ENCODE data around the gene TNNT1.

The TNNT1 gene

DNA sequence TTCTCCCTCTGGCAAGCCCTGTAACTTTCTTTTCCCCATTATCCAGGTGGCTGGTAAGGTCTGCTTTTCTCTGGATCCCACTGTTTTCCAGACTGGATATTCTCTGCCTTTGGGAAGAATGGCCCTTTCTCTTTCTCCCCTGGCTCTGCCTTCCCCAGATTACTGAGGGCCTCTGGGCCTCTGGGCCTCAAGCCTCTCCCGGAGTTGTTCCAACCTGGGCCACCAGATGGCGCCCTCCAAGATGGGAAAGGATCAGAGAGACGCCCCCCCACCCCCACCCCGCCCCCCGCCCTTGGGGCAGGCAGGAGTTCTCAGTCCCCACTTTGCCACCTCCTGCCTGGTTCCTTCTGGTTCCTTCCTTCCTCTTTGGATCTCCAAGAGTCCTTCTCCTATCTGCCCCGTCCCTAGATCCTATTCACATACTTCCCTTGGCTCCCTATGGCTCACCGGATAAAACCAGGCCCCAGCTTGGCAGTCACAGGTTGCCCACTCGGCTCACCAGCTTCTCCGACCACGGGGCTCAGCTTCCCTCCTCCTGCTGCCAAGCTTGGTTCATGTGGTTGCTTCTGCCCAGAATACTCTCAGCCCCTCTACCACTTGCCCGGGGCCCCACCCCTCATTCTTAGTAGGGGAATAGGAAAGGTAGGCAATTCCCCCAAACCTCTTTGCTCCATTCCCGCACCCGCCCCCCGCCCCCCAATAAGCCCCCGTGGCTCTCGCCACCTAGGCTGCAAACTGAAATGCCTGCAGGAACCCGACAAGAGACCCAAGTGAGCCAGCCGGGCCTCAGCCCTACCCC lies 60.3 kb downstream of the TNNT1 start:
- peak; percentile 93 for DNase-seq (ENCODE audit: low spot score)

DNA sequence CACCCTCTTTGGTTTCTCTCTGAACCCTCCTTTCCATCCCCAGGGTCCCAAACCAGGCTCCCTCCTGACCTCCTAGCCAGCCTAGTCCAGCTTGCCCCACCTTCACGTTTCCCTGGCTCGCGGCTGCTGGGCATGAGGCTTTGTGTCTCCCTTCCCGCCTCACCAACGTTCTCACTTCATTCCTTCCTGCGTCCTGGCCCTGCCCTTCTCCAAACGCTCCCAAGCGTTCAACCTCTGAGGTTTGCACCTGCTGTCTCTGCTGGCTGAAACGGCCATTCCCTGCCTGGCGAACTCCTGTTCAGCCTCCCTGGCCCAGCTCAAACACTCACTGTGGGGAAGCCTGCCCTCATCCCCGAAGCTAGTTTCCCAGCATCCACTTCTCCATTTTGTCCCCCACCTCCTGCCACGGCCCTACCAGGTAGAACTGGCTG lies 61.0 kb downstream of the TNNT1 start:
- DNase-seq (ENCODE audit: low spot score), result no peak

DNA sequence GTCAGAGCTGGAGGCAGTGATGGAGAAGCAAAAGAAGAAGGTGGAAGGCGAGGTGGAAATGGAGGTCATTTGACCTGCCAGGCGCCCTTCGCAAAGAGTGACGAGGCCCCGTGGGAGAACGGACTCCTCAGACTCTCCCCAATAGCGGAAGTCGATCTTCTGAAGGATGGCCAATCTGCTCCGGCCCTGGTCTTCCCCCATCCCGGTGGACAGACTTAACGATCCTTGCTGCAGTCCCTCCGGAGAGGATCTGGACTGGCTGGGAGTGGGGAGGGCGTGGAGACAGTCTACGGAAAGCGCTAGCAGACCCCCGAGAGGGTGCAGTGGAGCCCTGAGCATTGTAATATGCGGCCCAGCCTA lies 61.5 kb downstream of the TNNT1 start:
- DNase-seq (ENCODE audit: low spot score), result peak; percentile 68

DNA sequence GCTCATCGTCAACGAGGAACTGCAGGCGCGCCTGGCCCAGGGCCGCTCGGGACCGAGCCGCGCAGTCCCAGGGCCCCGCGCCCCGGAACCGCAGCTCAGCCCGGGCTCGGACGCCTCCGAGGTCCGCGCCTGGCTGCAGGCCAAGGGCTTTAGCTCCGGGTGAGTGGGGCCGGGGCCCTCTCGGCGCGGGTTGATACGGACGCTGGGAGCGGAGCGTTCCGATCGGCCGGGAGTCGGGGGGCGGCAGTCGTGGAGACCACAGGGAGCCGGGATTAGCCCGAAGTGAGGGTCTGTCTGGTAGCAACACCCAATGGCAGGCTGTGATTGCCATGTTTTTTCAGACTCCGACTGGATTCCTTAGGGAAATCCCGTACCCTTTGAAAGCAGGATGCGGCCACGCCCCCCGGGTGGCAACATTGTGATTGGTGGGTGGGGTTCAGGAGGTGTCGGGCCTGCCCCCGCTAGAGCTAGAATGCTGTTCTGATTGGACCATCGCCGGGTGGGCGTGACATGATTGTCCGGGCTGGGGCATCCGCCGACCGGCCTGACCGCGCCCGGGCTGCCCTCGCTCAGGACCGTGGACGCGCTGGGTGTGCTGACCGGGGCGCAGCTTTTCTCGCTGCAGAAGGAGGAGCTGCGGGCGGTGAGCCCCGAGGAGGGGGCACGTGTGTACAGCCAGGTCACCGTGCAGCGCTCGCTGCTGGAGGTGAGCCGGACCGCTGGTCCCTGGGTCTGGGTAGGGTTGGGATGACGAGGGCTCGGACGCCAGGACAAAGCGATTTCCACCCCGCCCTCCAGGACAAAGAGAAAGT lies 62.1 kb downstream of the TNNT1 start:
- DNase-seq (ENCODE audit: low spot score), result peak; percentile 99

DNA sequence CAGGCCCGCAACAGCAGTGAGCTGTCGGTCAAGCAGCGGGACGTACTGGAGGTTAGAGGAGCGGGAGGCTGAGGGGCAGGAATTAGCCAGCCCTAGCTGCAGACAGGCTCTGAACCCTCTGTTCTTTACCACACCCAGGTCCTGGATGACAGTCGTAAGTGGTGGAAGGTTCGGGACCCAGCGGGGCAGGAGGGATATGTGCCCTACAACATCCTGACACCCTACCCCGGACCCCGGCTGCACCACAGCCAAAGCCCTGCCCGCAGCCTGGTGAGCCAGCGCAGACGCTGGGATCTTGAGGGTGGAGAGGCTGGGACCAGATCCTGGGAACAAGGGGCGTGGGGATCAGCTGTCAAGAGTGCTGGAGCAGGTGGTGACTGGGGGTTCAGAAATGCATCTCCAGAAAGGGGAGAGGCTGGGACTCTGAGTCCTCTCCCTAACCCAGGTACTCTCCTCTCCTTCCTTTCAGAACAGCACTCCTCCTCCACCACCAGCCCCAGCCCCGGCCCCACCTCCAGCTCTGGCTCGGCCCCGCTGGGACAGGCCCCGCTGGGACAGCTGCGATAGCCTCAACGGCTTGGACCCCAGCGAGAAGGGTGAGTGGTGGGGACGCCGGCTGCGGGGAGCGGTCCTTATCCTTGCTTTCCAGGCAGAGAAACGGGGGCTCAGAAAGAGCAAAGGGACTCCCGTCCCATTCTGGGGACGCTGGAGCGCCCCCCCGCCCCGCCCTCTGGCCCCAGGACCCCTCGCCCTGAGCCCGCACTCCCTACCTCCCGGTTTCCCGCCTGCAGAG lies 62.9 kb downstream of the TNNT1 start:
- DNase-seq (ENCODE audit: low spot score), result peak; percentile 62

DNA sequence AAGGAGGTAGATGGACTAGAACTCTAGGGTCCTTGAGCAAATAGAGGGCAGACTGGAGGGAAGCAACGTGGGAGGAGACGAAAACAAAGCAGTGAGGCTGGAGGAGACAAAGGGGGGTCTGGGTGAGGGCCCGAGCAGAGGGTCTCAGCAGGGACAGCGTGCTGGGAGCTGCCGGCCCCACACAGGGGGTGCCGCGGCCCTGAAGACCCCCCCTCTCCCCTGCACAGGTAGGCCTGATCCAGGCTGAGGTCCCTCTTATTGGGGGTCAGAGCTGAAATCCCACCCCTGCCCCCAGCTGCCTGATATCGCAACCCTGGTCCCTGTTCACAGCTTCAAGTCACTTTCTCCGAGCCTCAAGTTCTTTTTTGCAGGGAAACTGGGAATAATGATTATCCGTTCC lies 64.6 kb downstream of the TNNT1 start:
- no peak for DNase-seq (ENCODE audit: low spot score)

DNA sequence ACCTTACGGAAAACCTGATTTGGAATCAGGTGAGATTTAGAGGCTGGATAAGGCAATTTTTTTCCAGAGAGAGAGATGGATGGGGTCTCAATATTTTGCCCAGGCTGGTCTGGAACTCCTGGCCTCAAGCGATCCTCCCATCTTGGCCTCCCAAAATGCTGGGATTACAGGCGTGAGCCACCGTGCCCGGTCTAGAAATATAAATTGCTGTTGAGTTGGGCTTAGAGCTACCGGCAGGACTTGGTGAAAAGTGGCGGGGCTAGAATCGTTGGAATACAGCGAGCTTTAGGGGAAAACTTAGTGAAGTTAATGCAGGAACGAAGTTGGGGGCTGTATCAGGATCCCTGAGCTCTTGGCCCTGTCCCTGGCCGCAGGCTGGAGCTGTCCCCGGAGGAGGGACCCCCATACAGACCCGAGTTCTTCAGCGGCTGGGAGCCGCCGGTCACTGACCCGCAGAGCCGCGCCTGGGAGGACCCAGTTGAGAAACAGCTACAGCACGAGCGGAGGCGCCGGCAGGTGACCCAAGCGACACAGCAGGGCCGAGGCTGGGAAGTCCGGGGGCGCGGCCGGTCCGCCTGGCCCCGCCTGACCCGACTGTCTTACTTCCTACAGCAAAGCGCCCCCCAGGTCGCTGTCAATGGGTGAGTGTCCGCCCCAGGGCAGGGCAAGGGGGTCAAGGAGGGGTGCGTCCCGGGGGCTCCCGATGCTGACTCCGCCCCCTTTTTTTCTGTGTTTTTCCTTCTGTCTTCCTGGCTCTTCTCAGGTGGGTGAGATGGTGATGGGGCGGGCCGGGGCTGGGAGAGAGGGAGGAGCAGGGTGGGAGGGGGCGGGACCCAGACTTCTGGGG lies 65.8 kb downstream of the TNNT1 start:
- no peak for DNase-seq (ENCODE audit: low spot score)

Measured in ecto neural progenitor cell (in vitro differentiated cells).